SK-N-DZ (cell line): Measurements from ENCODE around the gene ETV6.
"Not testable (repeated sequence)": the region's sequence is repeated elsewhere in the genome, so short reads cannot be mapped to it uniquely, and the experiment has no call there.

Source experiments
- DNase-seq: peaks from one replicate; pipeline ENCODE4 v3.0.0-alpha.2; 2015; ENCODE audit warnings: low spot score

Gene ETV6

DNA sequence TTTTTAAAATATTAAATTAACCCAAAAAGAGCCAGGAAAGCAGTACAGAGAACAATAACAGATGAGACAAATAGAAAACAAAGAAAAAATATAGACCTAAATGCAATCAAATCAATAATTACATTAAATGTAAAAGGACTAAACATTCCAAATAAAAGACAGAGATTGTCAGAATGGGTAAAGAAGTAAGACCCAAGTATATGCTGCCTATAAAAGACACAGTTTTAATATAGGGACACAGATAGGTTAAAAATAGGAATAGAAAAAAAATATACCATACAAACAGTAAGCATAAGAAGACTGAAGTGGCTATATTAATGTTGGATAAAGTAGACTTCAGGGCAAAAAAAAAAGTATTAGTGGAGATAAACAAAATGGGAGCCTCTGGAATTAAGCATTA lies 258.2 kb downstream of the ETV6 start:
- DNase-seq: no peak

DNA sequence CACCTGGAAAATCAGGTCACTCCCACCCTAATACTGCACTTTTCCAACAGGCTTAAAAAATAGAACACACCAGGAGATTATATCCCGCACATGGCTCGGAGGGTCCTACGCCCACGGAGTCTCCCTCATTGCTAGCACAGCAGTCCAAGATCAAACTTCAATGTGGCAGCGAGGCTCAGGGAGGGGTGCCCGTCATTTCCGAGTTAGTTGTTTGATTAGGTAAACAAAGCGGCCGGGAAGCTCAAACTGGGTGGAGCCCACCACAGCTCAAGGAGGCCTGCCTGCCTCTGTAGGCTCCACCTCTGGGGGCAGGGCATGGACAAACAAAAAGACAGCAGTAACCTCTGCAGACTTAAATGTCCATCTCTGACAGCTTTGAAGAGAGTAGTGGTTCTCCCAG lies 259.9 kb downstream of the ETV6 start:
- not testable (repeated sequence) for DNase-seq

DNA sequence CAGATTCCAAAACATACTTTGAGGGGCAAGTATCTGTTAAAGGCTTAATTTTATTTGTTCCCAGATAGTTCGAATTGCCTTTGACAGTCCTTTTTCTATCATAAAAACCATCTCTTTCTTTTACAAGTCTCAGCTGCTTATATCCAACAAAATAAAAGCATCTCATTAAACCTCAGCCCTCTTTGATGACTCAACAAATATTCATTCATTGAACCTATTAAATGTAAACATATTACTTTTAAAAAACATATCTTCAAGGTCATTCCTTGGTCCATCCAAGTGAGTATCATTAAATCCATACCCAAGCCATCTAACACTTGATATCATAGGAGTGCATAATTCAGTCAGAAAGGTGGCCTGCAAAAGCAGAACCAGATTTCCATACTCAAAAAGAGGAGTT lies 266.6 kb downstream of the ETV6 start:
- DNase-seq: no peak

DNA sequence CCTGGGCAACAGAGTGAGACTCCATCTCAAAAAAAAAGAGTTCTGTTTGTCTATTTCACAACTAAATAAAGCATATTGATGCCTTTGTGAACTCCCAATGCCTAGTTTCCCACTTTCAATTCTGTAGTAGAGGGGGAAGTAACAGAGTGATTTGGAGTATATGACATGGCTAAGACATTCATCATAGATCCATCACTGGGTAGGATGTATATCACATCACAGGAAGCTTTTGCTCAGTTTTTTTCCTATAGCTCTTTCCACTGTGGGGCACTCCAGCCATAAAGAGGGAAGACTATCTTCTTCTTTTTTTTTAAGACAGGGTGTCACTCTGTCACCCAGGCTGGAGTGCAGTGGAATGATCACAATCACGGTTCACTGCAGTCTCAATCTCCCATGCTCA lies 267.3 kb downstream of the ETV6 start:
- DNase-seq: no peak

DNA sequence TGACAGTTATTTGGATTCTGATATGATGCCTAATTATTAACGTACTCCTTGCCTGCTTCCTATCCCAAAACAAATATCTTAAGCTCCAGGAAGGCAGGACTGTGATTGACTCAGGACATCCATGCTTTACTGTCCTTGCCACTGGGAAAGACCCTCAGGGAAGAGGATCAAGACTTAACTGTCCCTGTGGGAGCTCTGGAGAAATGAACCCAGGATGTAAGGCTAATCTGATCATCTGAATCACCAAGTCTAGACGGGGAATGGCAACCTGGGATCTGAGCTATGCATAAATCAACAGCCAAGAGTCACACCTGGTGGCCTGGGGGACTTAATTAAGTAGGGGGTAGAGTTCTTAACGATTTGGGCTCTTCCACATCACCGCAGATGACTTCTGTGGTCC lies 268.0 kb downstream of the ETV6 start:
- DNase-seq: no peak

DNA sequence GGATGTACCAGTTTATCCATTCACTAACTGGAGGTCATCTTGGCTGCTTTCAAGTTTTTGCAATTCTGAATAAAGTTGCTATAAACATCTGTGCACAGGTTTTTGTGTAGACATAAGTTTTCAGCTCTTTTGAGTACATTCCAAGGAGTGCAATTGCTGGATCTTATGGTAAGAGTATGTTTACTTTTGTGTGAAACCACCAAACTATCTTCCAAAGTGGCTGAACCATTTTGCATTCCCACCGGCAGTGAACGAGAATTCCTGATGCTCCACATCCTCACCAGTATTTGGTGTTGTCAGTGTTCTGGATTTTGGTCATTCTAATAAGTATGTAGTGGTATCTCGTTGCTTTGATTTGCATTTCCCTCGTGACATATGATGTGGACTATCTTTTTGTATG lies 270.8 kb downstream of the ETV6 start:
- DNase-seq: no peak

DNA sequence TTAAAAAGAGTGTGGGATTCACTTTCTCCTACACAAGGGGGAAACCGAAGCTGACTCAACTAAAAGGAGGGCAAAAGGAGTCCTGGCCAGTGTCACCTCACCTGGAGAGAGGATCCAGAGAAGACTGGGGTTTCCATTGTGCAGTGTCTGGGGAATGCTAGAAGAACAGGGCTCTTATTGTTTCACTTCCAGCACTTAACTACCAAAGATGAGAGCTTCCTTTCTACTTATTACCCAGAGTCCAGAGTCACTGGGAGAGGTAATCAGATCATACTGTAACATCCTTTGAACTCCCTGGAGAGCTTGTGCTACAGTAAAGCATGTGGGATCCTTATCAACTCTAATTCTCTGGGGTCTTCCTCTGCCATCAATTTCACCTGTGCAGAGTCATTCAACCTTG lies 272.9 kb downstream of the ETV6 start:
- DNase-seq: peak; percentile 89

DNA sequence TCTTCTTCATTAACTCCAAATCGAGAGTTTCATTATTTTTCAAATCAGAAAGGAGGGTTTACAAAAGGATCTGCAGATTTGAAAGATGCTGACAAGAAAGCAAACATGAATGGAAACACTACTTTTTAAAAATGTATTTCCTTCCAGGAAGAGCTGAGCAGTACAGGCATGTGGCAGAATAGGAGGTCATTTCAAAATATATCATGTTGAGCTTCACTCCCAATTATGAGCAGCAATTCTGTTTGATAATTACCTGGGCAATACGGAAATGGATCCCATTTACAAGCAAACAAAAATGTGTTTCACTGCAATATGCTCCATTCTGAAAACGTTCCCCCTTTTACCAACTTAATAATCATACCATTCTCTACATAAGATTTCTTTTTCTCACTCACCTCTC lies 273.6 kb downstream of the ETV6 start:
- no peak for DNase-seq

DNA sequence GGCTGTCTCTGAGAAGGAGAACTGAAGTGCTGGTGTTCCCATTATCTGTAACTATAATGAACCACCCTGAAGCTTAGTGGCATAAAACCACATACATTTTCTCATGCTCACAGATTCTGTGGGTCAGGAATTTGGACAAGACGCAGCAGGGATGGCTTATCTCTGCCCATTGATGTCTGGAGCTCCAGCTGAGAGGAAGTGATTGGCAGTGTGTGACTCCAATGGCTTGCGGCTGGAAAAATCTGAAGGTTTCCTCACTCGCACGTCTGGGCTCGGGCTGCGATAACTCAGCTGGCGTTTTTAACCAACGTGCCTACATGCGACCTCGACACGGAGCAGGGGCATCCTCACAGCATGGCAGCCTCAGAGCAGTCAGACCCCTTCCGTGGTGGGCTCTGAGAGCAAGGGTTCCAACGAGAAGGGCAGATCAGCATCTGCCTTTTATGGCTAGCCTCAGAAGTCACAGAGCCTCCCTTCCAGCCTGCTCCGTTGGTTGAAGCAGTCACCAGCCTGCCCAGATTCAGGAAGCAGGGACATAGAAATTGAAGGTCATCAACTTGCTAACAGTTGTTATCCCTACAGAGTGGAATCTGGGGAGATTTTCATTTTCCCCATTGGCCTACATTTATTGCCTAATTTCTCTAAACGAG lies 277.9 kb downstream of the ETV6 start:
- DNase-seq: peak; percentile 29

DNA sequence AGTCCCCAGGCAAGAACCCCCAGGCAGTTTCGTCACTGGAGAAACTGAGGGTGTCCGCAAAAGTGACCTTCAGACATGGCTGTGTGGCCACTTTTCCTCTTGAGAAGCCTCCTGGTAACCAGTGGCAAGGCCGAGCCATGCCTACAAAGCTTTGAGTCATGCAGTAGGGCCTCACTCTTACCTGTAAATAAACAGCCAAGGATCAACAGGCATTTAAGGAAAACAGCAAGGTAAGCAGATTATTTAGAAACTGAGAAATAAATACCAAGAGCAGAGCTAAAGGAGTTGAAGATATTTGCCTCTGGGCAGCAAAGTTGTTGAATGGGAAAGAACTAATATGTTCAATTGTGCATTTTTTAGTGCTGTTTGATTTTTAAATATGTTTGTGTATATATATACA lies 280.2 kb downstream of the ETV6 start:
- DNase-seq: no peak

DNA sequence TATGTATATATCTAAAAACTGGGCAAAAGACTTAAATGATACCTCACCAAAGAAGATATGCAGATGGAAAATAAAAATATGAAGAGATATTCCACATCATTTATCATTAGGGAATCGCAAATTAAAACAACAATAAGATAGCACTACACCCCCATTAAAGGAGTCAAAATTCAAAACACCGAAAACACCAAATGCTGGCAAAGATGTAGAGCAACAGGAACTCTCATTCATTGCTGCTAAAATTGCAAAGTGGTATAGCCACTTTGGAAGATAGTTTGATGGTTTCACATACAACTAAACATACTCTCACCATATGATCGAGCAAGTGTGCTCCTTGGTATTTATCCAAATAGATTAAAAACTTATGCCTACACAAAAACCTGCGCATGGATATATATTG lies 289.7 kb downstream of the ETV6 start:
- no peak for DNase-seq

DNA sequence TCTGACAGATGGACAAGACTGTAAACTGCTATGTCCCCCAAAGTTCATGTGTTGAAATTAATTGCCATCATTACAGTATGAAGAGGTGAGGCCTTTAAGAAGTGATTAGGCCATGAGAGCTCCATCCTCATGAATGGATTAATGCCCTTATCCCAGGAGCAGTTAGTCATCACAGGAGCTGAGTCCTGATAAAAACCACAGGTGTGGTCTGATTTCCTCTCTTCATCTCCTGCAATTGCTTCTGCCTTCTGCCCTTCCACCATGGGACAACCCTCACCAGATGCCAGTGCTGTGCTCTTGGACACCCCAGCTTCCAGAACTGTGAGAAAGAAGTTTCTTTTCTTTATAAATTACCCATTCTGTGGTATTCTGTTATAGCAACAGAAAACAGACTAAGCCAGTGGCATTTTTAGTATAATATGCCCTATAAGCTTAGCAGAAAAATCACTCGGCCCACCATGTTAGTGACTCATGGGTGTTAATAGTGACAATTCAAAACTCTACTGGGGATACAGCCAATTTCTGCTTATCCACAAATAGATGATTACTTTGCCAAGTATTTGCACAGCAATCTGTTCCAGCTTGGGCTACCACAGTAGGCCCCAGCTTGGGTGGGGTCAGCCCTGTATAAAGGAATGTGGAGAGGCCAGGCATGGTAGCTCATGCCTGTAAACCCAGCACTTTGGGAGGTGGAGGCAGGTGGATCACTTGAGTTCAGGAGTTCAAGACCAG lies 292.3 kb downstream of the ETV6 start:
- no peak for DNase-seq

DNA sequence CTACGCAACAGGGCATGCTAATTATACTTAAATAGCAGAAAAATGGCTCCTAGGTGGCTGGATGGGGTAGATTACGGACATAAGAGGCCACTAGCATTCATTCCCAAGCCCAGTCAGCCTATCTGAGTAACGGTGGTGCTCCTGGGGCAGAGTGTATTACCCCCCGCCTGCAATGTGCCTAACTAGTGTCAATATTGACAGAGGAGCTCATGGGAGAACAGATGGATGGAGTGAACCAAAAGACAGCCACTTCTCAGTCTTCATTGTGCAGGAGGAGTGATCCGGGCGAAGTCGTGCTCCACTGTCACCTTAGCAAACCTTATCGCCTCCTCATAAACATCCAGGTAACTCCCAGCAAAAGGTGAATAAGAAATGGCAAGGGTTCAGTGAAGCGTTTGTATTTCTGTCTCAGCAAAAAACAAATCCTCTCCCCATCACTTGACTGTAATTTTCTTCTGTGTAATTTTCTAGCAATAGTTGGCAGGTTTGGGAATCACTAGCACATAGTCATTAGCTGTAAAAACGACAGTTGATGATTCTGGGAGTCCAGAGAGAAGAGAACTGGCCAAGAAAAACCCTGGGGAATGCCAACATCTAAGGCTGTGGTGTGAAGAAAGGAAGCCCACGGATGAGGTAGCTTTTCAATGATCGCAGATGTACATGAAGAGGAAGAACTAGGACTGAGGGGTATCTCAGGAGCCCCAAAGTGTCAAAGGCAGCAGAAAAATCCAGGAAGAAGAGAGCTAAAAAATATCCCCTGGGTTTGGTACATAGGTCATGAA lies 294.6 kb downstream of the ETV6 start:
- DNase-seq: no peak
